ENCODE data around the gene MFRP. TPM values are rescaled to one million over a fixed set of nuclear protein-coding genes. Genes with fewer than 3 reads are reported as not detected.

MFRP gene
- total and polyA plus RNA-seq, 9 of the 15 experiments (the other 6 are each of a cell fraction or from before 2014, with no cell fraction given), result not detected

GRCh38 chr11:119320776-119321524 is 25.6 kb downstream of the MFRP start (continued):
- peak; percentile 87 for TF ChIP-seq CCNT2 (IDR thresholded peaks at IDR 0.05; ENCODE audit: borderline replicate concordance, extremely low read depth, insufficient read length, low read depth, low read length)
- peak in 1 of 2 experiments; percentile 94; a peak in 2 of 4 replicates for TF ChIP-seq SRF (CRISPR knock-in tag; IDR thresholded peaks at IDR 0.05)
- no peak for TF ChIP-seq NR2F6 (CRISPR knock-in tag; IDR thresholded peaks at IDR 0.05)
- TF ChIP-seq CREB5 (CRISPR knock-in tag; IDR thresholded peaks at IDR 0.05), result no peak
- no peak for TF ChIP-seq E2F5 (CRISPR knock-in tag; IDR thresholded peaks at IDR 0.05)
- no peak for TF ChIP-seq ZNF586 (CRISPR knock-in tag; conservative IDR thresholded peaks at IDR 0.05)
- no peak for TF ChIP-seq MBD1 (CRISPR knock-in tag; IDR thresholded peaks at IDR 0.05)
- TF ChIP-seq MGA (IDR thresholded peaks at IDR 0.05), result peak; percentile 44
- TF ChIP-seq SMAD3 (CRISPR knock-in tag; conservative IDR thresholded peaks at IDR 0.05), result no peak
- TF ChIP-seq MCM5 (IDR thresholded peaks at IDR 0.05; ENCODE audit: low read depth), result no peak
- TF ChIP-seq POLR2AphosphoS5 (IDR thresholded peaks at IDR 0.05; ENCODE audit: control insufficient read depth, insufficient read depth, low read depth, low read length), result peak; percentile 42; the same call in 1 of the 2 replicates

Measured in K562 (cell line).